NCI-H82 (cell line): Measurements from ENCODE around the gene SOWAHD.
"Not testable (repeated sequence)": the region's sequence is repeated elsewhere in the genome, so short reads cannot be mapped to it uniquely, and the experiment has no call there.

Source experiments
- DNase-seq: peaks from one replicate; lab custom pipeline; 2025; lab: John Stamatoyannopoulos, UW

The SOWAHD gene

DNA sequence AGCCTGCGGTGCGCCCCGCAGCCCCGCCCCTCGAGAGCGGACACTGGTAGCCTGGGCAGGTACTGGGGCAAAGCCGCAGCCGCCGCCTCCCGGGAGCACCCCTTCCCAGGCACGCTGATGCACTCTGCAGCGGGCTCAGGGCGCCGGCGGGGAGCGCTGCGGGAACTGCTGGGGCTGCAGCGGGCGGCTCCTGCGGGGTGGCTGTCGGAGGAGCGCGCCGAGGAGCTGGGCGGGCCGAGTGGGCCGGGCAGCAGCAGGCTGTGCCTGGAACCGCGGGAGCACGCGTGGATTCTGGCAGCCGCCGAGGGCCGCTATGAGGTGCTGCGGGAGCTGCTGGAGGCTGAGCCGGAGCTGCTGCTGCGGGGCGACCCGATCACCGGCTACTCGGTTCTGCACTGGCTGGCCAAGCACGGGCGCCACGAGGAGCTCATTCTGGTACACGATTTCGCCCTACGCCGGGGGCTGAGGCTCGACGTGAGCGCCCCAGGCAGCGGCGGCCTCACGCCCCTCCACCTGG is 401 bp downstream of the SOWAHD start:
- DNase-seq: peak; percentile 32

DNA sequence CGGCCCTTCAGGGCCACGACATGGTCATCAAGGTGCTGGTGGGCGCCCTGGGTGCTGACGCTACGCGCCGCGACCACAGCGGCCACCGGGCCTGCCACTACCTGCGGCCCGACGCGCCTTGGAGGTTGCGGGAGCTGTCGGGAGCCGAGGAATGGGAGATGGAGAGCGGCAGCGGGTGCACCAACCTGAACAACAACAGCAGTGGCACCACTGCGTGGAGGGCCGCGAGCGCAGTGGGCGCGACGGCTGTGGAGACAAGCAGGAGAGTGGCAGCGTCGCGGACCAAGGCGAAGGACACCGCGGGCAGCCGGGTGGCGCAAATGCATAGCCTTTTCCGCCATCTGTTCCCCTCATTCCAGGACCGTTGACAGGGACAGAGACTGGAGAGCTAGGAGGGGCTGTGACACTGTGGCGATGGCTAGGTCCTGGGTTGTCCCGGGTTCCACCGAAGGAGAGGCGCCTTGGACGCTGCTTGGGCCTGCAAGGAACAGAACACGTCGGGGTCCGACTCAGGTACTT is 919 bp downstream of the SOWAHD start:
- DNase-seq: no peak

DNA sequence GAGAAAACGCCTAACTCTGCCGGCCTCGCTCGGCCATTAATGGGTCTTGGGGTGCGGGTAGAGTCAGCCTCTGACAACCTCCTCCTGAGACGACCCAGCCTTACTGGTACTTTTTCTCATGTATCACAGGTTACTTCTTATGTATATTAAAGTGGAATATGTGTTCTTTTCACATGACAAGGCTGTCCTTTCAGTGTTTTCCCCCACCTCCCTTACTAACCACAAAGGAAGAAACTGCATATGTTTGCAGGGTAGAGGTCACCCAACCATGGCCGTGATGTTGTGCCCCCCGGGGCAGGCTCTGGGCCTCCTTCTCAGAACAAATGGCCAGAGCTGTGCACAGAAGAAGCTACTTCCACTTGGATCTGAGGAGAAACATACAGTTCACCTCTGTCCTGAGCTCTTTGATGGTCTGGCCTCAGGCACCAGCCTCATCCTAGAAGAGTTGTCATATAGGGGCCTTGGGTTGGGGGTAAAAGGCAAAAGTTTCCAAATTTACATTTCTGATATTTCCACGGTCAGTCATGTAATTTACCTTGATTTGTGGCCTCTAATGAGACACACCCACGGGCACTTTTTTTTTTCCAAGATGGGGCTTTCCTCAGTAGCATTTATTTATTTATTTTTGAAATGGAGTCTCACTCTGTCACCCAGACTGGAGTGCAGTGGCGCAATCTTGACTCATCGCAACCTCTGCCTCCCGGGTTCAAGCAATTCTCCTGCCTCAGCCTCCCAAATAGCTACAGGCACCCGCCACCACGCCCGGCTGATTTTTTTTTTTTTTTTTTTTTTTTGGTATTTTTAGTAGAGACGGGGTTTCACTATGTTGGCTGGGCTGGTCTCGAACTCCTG is 1.9 kb downstream of the SOWAHD start:
- no peak for DNase-seq

DNA sequence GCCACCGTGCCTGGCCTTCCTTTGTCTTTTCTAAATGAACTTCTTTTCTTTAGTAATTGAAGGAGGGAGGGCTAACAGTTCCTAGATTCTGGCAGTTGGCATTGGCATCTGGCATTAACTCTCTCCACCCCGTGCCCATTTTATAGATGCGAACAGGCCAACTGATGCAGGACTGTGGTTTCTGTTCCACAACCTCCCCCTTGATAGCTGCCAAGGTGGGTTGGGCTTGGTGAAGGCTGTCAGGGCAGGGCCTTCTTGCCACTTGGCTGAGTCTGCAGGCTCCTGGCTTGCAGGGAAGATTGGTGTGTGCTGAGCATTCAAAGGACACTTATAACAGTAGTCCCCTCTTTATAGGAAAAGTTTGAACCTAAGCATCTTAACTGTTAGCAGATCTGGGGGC is 4.3 kb downstream of the SOWAHD start:
- no peak for DNase-seq

DNA sequence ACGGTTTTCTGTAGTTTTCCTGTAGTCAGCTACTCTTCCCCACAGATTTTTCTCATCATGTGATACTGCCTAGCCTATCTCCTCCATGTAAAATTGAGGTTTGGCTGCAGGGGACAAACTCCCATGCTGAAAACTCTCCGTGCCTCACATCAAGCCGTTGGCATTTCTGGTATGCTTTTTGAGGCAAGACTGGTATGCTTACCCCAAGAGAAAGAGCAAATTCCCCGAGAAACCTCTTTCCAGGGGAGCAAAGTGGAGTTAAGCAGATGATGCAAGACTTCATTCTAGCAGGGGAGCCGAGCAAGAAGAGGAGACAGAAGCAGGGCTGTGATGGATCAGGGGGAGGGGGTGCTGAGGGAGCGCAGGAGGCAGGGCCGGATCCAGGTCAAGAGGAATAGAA is 4.8 kb downstream of the SOWAHD start:
- no peak for DNase-seq

DNA sequence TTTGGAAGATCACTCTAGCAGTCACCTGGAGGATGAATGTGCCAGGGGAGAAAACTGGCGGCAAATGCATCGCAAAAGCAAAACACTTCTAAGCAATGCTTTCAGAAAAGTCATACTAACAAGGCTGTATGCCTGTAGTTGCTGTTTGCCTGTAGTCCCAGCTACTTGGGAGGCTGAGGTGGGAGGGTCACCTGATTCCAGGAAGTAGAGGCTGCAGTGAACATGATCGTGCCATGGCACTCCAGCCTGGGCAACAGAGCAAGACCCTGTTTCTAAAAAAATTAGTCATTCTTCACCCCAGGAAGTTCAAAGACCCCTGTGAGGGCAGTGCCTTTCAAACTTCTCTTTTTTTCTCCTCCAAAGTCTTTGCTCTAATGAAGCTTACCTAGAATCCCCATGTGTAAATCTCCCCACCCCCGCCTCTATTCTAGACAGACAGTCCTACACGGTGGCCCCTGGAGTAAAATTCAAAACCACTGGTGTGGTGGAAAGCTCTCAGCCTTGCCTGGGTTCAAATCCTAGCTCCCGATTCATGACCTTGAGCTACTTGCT is 5.5 kb downstream of the SOWAHD start:
- DNase-seq: no peak

DNA sequence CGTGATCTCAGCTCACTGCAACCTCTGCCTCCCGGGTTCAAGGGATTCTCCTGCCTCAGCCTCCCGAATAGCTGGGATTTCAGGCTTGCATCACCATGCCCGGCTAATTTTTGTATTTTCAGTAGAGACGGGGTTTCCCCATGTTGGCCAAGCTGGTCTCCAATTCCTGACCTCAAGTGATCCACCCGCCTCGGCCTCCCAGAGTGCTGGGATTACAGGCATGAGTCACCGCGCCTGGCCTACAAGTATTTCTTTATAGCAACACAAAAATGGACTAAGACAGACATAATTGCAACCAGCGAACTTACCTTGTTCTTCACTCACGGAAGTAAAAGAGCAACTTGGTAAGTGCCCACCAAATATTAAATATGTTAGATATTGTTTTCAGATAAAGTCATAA is 10.0 kb downstream of the SOWAHD start:
- DNase-seq: not testable (repeated sequence)

DNA sequence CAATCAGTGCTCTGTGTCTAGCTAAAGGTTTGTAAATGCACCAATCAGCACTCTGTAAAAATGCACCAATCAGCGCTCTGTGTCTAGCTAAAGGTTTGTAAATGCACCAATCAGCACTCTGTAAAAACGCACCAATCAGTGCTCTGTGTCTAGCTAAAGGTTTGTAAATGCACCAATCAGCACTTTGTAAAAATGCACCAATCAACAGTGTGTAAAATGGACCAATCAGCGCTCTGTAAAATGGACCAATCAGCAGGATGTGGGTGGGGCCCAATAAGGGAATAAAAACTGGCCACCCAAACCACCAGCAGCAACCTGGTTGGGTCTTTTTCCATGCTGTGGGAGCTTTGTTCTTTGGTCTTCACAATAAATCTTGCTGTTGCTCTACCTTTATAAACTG is 11.0 kb downstream of the SOWAHD start:
- not testable (repeated sequence) for DNase-seq

DNA sequence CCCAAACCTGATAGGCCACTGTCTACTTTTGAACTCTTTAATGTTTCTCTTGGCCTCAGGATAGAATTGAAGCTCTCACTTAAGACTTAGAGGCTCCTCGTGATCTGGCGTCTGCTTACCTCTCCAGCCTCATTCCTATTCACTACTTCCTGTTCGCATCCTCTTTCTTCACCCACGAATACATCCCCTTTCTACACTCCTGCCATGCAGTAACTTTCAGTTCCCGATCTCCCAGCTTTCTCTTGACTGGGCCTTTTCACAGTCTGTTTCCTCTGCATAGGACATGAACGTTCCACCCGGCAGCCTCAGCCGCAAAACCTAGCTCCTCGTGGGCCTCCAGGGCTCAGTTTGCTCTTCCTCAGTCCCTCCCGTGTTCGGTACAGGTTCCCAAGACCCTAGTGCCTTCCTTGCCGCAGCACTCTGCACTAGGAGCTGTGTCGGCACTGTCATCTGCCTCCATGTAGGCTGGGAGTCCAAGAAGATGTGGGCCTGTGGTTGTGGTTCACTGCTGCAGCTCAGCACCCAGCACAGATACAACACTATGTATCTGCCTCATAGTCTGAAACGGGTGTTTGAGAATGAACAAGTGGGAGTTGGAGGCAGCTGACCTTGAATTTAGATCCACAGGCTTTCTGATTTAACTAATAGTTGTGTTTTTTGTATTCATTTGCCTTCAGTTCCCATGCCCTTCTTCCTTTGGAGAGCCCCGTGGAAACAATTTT is 17.3 kb downstream of the SOWAHD start:
- DNase-seq: no peak

DNA sequence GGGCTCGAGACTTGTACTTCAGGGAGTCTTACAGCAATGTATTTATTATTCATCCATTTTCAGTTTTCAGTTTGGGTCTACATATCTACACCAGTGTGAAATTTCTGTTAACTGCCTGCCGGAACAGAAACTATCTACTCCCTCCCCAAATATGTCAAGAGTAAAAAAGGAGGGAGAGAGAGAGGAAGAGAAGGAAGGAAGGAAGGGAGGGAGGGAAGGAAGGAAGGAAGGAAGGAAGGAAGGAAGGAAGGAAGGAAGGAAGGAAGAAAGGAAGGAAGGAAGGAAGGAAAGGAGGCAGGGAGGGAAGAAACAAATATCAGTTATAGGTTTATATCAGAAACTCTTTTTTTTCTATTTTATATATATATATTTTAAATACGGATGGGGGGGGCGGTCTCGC is 20.4 kb downstream of the SOWAHD start:
- no peak for DNase-seq

DNA sequence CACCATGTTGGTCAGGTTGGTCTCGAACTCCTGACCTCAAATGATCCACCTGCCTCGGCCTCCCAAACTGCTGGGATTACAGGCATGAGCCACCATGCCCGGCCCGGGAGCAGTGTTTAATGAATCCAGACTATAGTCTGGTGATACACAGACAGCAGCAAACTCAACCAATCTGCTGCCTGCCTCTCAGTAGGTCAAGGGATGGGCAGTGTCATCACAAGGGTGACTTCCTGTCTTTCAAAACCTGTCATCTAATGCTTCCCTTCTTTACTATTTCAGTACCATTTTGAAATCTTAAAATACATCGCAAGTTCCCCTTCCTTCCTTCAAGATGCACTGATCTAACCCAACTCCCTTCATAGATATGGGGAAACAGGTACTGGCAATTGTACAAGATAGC is 24.6 kb downstream of the SOWAHD start:
- no peak for DNase-seq

DNA sequence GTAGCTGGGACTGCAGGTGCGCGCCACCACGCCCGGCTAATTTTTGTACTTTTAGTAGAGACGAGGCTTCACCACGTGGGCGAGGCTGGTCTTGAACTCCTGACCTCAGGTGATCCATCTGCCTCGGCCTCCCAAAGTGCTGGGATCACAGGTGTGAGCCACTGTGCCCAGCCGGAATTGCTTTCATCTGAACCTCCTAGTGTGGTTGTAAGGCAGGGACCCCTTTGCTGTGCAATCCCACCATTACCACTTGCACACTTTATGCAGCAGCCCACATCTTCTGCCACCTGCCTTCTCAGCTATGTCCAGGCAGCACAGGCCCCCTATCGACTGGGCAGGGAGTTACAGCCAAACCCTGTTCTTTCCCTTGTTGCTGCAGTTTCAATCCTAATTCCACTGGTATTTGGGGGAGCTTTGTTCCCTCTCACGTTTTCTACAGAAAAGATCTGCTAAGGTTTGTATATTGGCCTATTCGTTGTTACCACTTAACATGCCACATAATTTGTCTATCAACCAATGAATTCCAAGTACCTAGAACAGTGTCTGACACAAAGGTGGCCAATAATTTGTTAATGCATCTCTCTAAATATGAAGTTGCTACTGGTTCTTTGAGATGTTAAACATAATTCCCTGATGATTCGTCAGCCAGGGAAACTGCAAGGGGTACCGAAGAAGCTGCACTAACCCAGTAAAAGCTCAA is 26.5 kb downstream of the SOWAHD start:
- peak; percentile 51 for DNase-seq

DNA sequence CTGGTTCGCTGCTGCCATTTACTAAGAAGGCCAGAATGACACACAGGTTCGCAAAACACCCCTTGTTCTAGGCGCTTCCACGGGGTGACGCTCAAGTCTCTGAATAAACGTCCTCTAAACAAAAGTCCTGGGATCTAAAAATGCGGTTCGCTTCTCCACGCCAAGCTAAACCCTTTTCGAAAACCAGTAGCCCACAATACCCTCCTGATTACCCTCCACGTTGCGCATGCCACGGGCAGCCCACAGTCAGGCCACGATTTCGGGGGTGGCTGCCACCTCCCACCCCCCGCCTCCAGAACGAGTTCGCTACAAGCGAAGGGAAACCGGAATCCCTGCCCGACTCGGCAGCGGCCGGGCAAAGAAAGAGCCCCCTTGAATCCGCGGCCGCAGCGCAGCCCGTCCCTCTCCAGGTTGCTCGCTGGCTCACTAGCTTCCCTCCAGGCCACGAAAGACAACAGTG is 32.6 kb downstream of the SOWAHD start:
- peak; percentile 55 for DNase-seq

DNA sequence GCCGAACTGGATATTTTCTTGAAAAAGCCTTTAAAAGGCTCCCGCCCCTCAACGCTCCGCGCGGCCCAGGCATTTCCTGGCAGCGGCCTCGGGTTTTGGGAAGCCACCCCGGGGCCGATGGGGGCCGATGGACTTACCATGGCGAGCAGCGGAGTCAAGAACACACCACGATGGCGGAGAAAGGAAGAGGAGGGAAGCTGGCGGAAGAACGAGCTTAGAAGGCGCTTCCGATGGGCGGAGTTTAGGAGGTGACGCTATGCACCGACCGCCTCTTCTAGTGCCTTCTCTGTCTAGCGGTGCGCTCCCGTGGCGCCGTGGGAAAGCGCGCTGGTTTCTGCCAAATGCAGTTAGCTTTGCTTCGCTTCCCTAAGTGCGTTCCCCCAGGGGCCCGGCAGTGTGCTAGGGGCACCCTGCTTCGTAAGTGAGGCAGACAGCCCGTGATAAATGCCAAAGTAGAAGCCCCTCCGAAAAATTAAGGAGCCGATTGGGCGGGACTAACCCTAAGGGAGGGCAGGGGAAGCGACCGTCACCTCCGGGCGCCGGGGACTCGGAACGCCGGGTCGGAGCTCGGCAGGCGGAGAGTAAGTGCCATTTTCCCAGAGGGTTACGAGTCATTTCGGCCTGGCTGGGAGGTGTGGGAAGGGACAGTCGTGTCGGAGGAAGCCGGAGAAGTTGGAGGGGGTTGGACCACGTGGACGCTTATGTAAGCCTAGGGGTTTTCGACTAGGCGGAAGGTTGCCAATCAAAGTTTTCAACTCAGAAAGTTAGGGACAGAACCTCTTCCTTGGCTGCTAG is 33.2 kb downstream of the SOWAHD start, which contains the start of gene RPL39:
Gene RPL39 (minus strand): TSS at position 194 of the 795 bp plus-strand sequence. CDS start 54 bp downstream, at position 140.
- peak; percentile 98 for DNase-seq

DNA sequence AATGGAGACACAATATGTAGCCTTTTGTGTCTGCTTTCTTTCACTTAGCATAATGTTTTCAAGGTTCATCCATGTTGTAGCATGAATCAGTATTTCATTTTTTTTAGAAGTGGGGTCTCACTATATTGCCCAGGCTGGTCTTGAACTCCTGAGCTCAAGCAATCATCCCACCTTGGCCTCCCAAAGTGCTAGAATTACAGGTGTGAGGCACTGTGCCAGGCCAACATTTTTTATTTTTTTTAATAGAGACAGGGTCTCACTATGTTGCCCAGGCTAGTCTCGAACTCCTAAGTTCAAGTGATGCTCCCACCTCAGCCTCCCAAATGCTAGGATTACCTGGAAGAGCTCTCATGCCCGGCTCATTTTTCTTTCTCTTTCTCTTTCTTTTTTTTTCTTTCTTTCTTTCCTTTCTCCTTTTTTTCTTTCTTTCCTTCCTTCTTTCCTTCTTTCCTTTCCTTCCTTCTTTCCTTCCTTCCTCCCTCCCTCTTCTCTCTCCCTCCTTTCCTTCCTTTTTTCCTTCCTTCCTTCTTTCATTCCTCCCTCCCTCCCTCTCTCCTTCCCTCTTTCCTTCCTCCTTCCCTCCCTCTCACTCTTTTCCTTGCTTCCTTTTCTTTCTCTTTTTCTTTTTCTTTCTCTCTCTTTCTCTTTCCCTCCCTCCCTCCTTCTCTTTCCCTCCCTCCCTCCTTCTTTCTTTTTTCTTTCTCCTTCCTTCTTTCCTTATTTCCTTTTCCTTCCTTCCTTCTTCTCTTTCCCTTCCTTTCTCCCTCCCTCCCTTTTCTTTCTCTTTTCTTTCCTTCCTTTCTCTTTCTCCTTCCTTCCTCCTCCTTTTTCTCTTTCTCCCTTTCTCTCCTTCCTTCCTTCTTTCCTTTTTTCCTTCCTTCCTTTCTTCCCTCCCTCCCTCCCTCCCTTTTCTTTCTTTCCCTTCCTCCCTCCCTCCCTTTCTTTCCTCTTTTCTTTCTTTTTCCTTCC is 43.1 kb downstream of the SOWAHD start:
- DNase-seq: no peak

DNA sequence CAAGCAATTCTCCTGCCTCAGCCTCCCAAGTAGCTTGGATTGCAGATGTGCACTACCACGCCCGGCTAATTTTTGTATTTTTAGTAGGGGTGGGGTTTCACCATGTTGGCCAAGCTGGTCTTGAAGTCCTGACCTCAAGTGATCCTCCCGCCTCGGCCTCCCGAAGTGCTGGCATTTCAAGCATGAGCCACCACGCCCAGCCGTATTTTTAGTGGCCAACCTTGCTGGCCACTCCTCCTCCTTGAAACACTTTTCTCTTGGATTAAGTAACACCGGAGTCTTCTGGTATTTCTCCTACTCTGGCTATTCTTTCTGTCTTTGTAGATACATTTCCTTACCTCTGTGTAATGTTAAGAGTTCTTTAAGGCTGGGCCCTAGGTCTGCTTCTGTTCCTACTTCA is 44.2 kb downstream of the SOWAHD start:
- no peak for DNase-seq

DNA sequence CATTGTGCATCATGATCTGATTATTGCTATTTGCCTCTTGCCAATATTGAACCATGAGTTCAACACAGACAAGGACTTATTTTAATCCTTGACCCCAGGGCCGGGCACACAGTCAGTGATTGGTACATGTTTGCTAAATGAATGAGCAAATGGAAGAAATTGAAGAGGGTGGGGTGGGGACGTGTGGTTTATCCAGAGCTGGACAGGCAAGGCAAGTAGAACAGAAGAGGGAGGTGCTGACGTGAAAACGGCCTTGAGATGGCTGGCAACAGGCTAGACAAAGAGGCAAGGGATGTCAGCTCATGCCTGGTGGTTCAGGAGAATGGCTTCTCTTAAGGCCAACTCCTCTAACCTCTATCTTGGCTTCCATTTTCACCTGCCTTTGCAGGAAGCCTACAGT is 50.1 kb downstream of the SOWAHD start:
- not testable (repeated sequence) for DNase-seq

DNA sequence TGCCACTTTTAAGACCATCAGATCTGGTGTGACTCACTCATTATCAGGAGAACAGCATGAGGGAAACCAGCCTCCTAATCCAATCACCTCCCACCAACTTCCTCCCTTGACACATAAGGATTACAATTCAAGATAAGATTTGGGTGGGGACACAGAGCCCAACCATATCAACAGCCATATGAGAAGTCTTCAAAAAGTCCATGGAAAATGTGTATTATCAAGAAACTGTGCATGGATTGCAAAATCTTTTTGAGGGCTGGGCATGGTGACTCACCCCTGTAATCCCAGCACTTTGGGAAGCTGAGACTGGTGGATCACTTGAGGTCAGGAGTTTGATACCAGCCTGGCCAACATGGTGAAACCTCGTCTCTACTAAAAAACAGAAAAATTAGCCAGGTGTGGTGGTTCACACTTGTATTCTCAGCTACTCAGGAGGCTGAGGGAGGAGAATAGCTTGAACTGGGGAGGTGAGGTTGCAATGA is 50.8 kb downstream of the SOWAHD start:
- DNase-seq: peak; percentile 31
